HG03108 (cell line): ENCODE data around the gene LARGE1.

Experiments used
- ATAC-seq: cut with Tn5 transposase; IDR thresholded peaks from one replicate; pipeline ENCODE4 v1.9.1; 2021; ENCODE audit warnings: moderate library complexity; ENCODE audit not compliant: unreplicated experiment

LARGE1 gene

DNA sequence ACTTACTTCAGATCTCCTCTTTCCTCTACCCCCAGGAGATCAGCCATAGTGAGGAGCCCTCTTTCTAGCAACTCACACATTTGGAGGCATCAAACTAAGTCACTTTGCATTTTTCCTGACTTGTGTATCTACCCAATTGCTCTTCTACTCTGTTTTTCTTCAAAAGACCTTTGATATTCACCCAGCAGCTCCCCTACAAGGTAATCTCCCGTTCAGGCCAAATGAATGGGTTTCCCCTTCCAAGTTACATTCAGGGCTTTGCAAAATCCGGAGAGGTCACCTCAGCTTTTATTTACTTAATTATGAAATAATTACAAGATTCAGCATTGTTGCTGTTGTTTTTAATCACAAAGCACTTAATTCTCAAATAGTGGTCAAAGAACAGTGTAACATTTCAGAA is 6.1 kb downstream of the LARGE1 start:
- ATAC-seq: no peak

DNA sequence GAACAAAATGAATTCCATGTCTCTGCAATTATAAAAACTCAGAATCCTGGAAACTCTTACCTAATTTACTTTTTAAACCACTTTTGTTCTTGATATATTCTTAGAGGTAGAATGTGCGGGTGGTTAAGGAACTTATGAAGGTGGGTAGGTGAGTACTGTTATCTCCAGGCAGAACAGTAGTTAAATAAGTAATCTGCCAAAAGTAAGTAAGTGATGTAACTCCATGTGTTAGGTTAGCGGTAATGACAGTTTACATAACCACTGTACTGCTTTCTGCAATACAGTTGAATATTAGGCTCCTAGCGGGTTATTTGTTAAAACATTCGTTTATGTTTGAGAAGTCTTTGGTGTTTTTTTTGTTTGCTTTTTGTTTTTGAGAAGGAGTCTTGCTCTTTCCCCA is 7.1 kb downstream of the LARGE1 start:
- ATAC-seq: no peak

DNA sequence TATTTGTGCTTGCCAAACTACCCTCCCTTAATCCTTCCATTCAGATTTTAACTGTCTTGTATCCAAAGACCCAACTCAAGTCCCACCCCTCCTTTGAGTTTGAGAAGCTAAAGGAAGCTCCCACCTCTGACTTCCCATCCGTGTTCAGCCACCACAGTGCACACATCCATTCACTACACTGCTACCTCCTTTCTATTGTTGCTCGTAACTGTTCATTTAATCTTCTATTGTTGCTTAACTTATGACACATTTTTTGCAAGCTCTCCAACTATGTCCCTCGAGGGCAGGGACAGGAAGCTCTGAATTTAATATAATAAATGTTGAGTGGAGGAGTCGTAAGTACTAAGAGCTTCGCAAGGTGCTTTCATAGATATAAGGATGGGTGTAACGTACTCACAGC is 10.4 kb downstream of the LARGE1 start:
- ATAC-seq: no peak

DNA sequence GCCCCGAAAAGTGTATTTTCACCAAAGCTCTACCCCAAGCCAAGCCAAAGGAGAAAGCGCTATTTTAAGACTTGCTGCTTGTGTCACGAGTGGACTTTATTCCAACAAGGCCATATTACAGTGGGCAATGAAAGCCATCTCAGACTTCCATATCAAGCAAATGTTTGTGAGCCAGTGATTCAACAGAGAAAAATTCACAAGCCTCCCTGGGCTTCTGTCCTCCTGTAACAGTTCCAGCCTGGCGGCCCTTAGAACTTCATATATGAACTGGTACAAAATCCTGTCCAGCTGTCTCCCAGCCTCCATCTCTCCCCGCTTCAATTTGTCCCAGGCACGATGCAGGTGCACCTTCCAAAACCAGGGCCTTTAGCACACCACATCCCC is 11.2 kb downstream of the LARGE1 start:
- ATAC-seq: no peak

DNA sequence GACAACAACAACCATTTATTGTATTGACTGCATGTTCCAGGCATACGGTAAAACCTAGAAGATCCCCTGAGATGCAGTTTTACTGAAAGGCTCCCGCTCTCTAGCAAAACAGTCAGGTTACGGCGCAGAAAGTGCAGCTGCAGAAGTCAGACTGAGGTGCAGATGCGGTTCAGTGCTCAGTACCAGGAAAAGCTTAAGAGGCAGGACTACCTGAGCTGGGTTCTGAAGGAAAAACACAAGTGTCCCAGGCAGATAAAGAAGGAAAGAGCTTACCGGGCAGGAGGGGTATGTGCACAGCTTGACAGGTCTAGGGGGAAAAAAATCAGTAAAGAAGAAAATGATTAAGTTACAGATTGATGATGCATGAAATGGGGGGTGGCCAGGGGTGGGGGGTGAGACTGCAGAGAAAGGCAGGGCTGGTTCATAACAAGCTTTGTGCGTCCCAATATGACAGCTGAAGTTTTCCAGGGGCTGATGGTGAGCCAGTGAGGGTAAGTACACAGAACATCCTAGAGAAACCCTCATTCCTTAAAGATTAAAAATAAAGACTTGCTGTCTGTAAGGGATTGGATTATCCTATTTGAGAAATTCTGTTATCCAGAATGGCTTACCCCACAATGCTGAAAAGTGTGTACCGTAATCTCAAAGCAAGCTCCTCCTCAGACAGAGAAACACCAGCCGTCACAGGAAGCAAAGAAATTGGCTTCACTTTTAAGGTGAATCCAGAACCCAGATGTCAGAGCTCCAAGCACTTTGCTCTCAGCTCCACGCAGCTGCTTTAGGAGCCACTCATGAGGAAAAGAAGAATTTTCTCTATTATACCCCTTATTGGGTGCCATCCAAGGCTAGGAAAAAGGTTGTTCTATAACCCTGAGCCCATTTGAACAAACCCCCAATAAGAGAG is 11.9 kb downstream of the LARGE1 start:
- ATAC-seq: no peak

DNA sequence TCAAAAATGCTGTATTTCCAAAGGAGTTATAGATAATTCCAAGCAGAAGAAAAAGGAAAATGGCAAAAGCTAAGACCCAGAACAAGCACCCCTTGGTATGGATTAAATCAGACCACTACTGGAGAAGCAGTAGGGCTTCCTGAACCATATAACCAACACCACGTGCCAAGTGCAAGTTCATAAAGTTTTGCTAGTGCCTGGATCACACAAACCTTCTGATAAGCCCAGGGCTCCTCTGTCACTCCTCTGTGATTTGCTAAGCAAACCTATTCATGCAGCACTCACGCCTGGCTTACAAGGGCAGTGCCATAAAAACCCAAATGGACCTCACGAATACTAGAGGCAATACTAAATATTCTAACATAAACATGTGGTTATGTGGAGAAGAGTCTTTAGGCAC is 13.3 kb downstream of the LARGE1 start:
- ATAC-seq: no peak

DNA sequence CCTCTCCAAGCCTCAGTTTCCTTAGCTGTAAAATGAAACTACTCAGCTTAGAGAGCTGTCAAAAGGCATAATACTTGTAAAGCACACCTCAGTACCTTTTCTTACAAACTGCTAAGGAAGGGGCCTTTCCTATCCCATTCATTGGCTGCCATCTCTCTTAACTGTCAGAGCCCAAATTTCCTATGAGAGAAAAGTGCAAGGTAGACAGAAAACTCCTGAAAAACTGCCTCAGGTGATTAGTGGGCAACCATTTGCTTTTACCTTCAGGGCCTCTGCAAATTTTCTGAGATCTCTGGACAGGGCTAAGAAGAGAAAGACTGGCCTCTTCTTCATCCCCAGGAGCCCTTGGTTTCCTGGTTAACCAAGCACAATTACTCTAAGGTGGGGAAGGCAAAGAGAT is 13.8 kb downstream of the LARGE1 start:
- no peak for ATAC-seq

DNA sequence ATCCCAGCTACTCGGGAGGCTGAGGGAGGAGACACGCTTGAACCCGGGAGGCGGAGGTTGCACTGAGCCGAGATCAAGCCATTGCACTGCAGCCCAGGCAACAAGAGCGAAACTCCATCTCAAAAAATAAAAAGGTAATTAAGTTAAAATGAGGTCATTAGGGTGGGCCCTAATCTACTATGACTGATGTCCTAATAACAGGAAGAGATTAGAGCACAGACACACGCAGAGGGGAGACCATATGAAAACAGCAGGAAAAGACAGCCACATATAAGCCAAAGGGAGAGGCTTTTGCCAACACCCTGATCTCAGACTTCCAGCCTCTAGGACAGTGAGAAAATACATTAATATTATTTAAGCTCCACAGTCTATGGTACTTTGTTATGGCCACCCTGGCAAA is 17.3 kb downstream of the LARGE1 start:
- ATAC-seq: no peak

DNA sequence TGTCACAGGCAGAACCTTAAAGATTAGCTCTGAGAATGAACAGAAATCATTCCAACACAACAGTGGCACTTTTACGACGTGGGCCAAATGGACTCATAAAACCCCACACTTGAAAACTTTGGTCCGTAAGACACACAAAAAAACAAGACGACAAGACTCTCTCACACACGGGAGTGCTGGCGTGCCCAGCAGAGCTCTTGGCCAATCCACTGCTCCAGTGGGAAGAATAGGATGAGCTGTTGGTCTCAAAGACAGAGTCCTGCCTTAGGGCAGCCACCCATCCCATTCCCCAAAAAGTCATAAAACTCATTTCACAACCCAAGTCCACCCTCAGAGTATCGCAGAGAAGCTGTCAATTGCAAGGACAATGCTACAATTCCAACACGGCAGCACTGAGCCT is 18.2 kb downstream of the LARGE1 start:
- ATAC-seq: no peak

DNA sequence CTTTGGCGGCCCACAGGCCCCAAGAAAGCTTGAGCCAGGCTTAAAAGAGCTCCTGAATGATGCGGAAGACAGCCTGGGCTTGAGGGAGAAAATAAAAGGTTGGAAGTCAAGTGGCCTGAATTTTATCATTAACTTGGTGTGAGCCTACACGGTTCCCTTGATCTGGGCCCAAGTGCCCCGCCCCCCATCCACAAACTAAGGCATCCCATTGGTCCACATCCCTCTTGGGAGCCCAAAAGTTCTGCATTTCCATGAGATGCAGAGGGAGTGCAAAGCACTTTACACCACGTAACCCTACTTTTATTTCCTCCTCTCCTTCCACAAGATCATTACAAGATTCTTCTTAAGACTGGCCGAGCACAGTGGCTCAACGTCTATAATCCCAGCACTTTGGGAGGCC is 22.2 kb downstream of the LARGE1 start:
- no peak for ATAC-seq

DNA sequence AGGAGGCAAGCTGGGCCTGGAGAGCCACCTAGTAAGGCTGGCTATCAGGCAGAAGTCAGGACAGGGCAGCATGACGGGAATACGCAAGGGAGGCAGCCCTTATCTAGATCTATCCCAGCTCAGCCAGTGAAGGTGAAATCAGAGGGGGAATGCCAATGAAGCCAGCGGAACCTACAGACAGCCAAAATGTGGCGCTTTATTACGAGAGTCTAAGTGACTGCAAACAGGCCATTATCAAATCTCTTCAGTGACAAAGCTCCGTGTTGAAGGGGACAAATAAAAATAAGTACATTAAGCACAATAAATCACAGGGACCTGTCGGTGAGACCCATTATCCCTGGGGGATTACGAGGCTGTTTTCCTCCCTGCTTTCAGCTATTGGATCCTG is 22.8 kb downstream of the LARGE1 start:
- no peak for ATAC-seq

DNA sequence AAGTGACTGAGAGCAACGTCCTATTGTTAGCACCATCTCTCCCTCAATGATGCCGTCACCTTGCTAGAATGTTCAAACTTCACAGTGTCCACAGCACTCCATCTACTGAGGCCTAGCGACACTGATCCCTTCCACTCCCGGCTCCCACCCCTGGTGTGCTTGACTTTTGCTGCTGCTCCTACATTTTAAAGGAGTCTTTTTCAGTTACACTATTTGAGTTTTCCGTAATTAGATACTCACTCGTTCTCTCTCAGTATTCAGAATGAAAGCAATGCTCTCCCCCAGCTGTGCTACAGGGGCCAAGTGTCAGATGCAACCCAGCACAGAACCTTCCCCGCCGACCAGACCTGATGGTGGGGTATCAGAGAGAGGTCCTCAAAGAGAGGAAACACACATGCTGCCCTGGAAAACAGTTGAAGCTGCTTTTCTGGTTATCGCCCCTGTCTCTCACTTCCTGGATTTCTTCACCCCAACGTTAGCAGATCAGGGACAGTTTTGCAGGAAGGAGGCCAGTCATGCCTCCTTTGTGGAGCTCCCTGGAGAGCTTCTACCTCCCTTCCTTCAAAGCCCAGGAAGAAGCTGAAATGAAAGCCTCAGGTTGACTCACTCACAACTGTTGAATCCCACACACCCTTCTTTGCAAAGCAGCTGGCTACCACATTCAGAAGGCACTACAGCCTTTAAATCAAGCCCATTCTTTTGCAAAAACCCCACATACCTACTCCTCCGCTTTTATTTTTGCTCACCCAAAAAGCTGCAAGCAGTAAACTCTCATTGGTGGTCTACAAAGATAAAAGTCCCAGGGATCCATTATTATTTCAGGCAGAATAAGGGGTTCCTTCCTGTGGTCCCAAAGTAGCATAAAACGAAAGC is 23.5 kb downstream of the LARGE1 start:
- ATAC-seq: no peak

DNA sequence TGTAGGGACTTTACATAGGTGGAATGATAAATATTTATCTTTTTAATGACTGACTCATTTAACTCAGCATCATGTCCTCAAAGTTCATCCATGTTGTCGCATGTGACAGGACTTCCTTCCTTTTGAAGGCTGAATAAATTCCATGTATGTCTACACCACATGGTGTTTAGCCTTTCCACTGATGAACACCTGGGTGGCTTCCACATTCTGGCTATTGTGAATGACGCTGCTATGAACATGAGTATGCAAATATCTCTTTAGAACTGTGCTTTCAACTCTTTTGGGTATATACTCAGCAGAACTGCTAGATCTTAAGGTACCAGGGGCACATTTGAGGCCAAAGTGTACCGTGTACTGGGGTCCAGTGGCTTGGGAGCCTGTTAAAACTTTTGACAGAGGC is 24.1 kb downstream of the LARGE1 start:
- ATAC-seq: no peak

DNA sequence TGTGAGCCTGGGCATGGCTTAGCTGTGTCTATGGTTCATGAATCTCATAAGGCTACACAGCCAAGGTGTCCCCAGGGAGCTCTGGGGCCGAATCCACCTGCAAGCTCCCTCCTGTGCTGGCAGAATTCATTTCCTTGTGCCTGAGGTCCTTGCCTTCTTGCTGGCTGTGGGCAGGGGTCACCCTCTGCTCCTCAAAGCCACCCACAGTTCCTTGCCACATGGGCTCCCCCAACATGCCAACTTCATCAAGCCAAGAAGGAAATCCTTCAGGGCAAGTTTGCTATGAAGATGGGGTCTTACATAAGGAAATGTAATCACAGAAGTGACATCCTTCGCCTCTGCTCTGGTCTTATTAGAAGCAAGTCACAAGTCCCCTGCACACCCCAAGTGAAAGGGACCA is 24.8 kb downstream of the LARGE1 start:
- ATAC-seq: no peak

DNA sequence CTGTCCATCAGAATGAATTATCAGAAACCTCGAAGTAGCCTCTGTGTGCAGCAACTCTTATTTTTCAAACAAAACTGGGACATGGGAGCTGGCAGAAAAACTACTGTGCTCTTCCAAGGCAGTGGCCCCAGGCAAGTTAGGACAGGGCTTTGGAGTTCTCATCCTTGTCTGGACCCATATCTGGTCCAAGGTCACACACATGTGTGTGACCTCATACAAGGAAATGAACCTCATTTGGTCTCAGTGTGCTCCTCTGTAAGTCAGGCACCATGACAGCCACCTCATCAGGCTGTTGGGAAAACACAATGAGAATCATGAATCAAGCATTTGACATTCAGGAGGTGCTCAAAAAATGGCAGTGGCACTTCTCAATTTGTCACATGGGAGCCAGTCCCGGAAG is 25.8 kb downstream of the LARGE1 start:
- no peak for ATAC-seq

DNA sequence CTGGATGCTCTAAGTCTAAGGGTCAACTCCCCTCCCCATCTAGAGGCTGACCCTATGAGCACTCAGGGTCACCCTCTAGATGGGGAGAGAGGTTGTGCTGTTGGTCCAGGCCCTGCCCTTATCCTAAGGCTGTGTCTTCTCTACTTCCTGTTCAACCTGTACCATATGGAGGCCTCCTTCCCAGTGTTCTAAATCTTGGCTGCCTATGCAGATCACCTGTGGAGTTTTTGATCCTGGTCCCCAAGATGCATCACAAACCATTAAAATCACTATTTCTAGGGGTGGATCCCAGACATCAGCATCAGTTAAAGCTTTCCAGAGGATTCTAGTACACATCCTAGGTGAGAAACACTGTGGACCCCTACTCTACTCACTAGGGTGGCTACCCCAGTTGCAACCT is 26.2 kb downstream of the LARGE1 start:
- no peak for ATAC-seq

DNA sequence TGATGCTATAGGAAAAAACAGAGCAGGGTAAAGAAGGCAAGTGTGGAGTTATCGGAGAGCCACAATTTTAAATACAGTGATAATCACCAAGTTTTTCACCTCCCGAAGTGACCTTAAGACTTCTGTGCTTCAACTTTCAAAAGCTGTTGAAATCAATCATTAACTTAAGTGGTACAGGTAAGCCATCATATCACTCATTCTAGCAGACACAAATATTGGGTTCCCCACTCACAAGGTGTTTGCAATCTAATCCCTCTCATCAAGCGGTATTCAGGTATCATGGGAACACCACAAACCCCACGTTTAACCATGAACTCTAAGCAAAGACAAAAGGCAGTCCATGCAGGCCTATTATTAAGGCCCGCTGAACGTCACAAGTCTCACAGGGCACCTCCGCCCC is 26.8 kb downstream of the LARGE1 start:
- ATAC-seq: no peak

DNA sequence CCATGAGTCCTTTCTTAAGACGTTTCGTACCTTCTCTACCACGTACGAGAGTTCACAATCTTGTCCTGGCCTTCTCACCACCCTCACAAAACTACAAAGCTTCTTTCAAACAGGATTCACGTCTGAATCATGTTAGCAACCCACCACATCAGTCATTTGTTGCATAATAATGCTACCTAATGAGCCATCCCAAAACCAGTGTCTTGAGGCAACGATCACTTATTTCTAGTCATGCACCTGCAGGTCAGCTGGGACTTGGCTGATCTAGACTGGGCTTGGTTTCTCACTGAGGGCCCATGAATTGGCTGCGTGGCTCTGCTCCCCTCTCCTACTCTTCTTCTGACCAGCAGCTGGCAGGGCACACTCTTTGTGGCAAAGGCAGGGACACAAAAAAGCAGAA is 28.3 kb downstream of the LARGE1 start:
- no peak for ATAC-seq

DNA sequence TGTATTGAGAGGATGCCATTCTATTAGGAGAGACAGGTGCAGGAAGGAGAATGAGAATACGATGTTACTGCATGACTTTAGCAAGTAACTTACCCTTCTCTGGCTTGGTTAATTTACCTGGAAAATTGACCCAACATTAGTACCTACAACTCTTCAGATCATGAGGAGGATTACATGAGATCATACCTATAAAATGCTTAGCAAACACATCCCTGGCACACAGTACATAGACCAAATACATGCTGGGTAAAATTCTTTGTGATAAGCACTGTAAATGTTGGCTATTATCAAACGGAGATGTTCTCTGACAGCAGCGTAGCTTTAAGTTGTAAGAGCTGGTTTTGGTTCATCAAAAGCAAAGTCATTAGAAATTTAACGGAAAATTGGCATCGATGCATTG is 28.8 kb downstream of the LARGE1 start:
- ATAC-seq: no peak

DNA sequence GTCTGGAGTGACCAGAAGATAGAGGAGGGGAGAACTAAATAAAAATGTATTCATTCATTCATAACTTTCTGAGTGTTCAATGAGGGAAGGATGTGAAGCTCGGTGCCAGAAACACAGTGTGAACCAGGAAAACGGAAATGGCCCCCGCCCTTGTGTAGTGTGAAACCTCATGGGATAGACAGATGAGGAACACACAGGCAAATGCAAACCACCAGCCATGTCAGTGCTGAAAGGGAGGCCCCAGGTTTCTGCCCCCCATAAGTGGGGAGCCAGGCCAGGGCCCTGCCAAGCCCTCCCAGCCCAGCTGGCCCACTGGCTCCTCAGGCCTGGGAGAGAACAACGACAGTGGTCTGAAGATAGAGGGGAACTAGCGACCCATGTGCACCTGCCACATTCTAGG is 30.5 kb downstream of the LARGE1 start:
- no peak for ATAC-seq

DNA sequence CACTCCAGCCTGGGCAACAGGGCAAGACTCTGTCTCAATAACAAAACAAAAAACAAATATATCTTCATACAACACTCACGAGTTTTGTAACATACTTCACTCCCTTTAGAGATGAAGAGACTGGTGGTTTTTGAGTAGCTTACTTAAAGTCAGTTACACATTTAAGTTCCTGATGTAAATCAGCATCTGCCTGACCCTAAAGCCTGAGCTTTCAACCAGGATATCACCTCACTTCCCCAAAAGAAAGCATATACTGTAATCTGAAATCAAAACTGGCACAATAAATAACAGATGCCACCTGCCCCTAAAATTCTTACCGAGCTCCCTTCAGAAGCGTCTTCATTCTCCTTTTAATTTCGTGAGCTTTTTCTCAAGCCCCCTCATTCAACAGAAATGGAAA is 31.5 kb downstream of the LARGE1 start:
- no peak for ATAC-seq

DNA sequence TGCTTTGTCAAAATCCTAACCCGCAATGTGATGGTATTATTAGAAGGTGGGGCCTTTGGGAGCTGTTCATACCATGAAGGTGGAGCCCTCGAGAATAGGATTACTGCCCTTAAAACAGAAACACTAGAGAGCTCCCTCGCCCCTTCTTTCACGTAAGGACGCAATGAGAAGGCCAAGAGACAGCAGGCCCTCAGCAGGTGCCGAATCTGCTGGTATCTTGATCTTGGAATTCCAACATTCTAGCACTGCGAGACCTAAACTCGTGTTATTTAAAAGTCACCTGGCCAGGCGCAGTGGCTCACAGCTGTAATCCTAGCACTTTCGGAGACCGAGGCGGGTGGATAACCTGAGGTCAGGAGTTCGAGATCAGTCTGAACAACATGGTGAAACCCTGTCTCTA is 33.1 kb downstream of the LARGE1 start:
- ATAC-seq: no peak
